GM23338 (cell line): ENCODE results near the gene ANAPC2.

ENCODE experiments used
- CREB1 ChIP-seq: fragments of 250-450 bp; sonication (Bioruptor Pico); IDR thresholded peaks from 2 replicates; pipeline ENCODE4 v1.5.0; 2020; ENCODE audit warnings: low read depth, mild to moderate bottlenecking, moderate library complexity
- EZH2 ChIP-seq: fragments of 200-600 bp; sonication (generic); IDR thresholded peaks from one replicate; pipeline ENCODE4 v1.8.0; 2017; ENCODE audit warnings: antibody characterized with exemption, mild to moderate bottlenecking, low read depth; ENCODE audit not compliant: unreplicated experiment
- EZH2phosphoT487 ChIP-seq: fragments of 200-600 bp; sonication (generic); IDR thresholded peaks from one replicate; pipeline ENCODE4 v1.8.1; 2018; ENCODE audit warnings: antibody characterized with exemption; ENCODE audit not compliant: unreplicated experiment
- ZNF114 ChIP-seq: fragments of 250-450 bp; sonication (Bioruptor Pico); IDR thresholded peaks from 2 replicates; pipeline ENCODE4 v1.5.0; 2020; ENCODE audit warnings: mild to moderate bottlenecking, moderate library complexity
- TF ChIP-seq, protein P1 (sequence below): IDR thresholded peaks from one replicate; pipeline ENCODE4 v1.6.1; 2018; ENCODE audit warnings: antibody characterized with exemption; ENCODE audit not compliant: unreplicated experiment
- TF ChIP-seq, protein P2 (sequence below), 2 experiments: fragments of 200-600 bp in 1 of 2; sonication (generic) in 1 of 2; conservative IDR thresholded peaks; 2 replicates each; pipeline versions ENCODE4 v1.5.1 to v1.6.1; 2016 to 2017; ENCODE audit warnings: antibody characterized with exemption in 2 of 2, low read depth in 2 of 2, mild to moderate bottlenecking in 2 of 2, moderate library complexity in 1 of 2

DNA sequence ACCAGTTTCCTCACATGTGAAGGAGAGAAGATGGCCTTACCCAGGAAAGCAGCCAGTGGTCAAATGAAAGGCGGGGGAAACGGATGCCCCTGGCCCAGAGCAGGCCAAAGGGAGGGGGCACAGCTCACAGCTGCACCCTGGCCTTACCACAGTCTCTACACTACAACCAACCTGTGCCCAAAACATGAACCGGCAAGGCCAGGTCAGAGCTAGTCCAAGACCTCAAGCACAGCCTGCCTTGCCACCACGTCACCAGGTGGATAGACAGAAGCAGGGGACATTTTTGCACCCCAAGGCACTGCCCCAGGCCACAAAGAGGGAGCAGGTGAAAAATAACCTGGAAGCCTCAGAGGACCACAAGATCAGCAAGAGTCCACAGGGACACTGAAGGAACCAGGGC lies 44.9 kb downstream of the ANAPC2 start:
- no peak for TF ChIP-seq EZH2
- TF ChIP-seq, protein P1, sequence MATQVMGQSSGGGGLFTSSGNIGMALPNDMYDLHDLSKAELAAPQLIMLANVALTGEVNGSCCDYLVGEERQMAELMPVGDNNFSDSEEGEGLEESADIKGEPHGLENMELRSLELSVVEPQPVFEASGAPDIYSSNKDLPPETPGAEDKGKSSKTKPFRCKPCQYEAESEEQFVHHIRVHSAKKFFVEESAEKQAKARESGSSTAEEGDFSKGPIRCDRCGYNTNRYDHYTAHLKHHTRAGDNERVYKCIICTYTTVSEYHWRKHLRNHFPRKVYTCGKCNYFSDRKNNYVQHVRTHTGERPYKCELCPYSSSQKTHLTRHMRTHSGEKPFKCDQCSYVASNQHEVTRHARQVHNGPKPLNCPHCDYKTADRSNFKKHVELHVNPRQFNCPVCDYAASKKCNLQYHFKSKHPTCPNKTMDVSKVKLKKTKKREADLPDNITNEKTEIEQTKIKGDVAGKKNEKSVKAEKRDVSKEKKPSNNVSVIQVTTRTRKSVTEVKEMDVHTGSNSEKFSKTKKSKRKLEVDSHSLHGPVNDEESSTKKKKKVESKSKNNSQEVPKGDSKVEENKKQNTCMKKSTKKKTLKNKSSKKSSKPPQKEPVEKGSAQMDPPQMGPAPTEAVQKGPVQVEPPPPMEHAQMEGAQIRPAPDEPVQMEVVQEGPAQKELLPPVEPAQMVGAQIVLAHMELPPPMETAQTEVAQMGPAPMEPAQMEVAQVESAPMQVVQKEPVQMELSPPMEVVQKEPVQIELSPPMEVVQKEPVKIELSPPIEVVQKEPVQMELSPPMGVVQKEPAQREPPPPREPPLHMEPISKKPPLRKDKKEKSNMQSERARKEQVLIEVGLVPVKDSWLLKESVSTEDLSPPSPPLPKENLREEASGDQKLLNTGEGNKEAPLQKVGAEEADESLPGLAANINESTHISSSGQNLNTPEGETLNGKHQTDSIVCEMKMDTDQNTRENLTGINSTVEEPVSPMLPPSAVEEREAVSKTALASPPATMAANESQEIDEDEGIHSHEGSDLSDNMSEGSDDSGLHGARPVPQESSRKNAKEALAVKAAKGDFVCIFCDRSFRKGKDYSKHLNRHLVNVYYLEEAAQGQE = no peak
- no peak for TF ChIP-seq EZH2phosphoT487
- TF ChIP-seq, protein P2, sequence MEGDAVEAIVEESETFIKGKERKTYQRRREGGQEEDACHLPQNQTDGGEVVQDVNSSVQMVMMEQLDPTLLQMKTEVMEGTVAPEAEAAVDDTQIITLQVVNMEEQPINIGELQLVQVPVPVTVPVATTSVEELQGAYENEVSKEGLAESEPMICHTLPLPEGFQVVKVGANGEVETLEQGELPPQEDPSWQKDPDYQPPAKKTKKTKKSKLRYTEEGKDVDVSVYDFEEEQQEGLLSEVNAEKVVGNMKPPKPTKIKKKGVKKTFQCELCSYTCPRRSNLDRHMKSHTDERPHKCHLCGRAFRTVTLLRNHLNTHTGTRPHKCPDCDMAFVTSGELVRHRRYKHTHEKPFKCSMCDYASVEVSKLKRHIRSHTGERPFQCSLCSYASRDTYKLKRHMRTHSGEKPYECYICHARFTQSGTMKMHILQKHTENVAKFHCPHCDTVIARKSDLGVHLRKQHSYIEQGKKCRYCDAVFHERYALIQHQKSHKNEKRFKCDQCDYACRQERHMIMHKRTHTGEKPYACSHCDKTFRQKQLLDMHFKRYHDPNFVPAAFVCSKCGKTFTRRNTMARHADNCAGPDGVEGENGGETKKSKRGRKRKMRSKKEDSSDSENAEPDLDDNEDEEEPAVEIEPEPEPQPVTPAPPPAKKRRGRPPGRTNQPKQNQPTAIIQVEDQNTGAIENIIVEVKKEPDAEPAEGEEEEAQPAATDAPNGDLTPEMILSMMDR (conservative IDR thresholded peaks at IDR 0.05; ENCODE audit: low read depth in 2 of 2) = no peak
- no peak for TF ChIP-seq CREB1 (CRISPR knock-in tag)
- TF ChIP-seq ZNF114 (CRISPR knock-in tag) = no peak
